Measurements from ENCODE around the gene TNFSF9. TPM values are rescaled to one million over a fixed set of nuclear protein-coding genes. Genes with fewer than 3 reads are reported as not detected.

TNFSF9 gene
- 0.40 and 0.79 TPM in 2 replicates for total RNA-seq

GRCh38 chr19:6530386-6531162 lies at the start of gene TNFSF9:
Gene TNFSF9 (plus strand): TSS chr19:6531026. CDS start chr19:6531037, 11 bp downstream.

GRCh38 chr19:6481541-6482342 lies 49.1 kb upstream of the TNFSF9 start, which contains the start of gene DENND1C:
Gene DENND1C (minus strand): TSS chr19:6481787. CDS start chr19:6481695, 92 bp downstream.

GRCh38 chr19:6501740-6502648 lies 28.8 kb upstream of the TNFSF9 start, which contains the start of gene TUBB4A:
Gene TUBB4A (minus strand): TSS chr19:6502309. CDS start chr19:6502212, 97 bp downstream.

Small RNAs within 50 kb of the gene (small RNA-seq; reads per million reads assigned to genes)
- gene AC010503.2 (not detected), gene RF00019 (not detected)

Other genes starting within 250 kb of the TNFSF9 start
- not detected in 2 replicates for gene ACER1, start 197.4 kb upstream of the TNFSF9 start, total RNA-seq
- gene CLPP, start 169.5 kb upstream of the TNFSF9 start, total RNA-seq: 58.9 and 77.5 TPM in 2 replicates
- gene ALKBH7, start 158.2 kb upstream of the TNFSF9 start, total RNA-seq: 25.6 and 27.5 TPM in 2 replicates
- gene PSPN, start 155.1 kb upstream of the TNFSF9 start, total RNA-seq: 0.93 and 1.1 TPM in 2 replicates
- gene GTF2F1, start 137.9 kb upstream of the TNFSF9 start, total RNA-seq: 40.4 and 45.8 TPM in 2 replicates
- gene KHSRP, start 106.2 kb upstream of the TNFSF9 start, total RNA-seq: 148 and 197 TPM in 2 replicates
- gene SLC25A41, start 97.3 kb upstream of the TNFSF9 start, total RNA-seq: 0.27 TPM in 1 of 2 replicates, not detected in the other
- gene SLC25A23, start 71.2 kb upstream of the TNFSF9 start, total RNA-seq: 31.8 and 32.2 TPM in 2 replicates
- gene CRB3, start 66.8 kb upstream of the TNFSF9 start, total RNA-seq: not detected in 2 replicates
- not detected in 2 replicates for gene DENND1C, start 49.2 kb upstream of the TNFSF9 start, total RNA-seq
- not detected in 2 replicates for gene TUBB4A, start 28.7 kb upstream of the TNFSF9 start, total RNA-seq
- gene CD70, start 60.1 kb downstream of the TNFSF9 start, total RNA-seq: not detected in 2 replicates
- not detected in 2 replicates for gene TNFSF14, start 139.1 kb downstream of the TNFSF9 start, total RNA-seq
- gene C3, start 189.6 kb downstream of the TNFSF9 start, total RNA-seq: 0.14 and 0.27 TPM in 2 replicates
- gene GPR108, start 206.6 kb downstream of the TNFSF9 start, total RNA-seq: 33.0 and 38.7 TPM in 2 replicates
- 51.2 and 53.1 TPM in 2 replicates for gene TRIP10, start 208.7 kb downstream of the TNFSF9 start, total RNA-seq
- gene SH2D3A, start 236.4 kb downstream of the TNFSF9 start, total RNA-seq: 0.07 TPM in 1 of 2 replicates, not detected in the other
- gene VAV1, start 241.7 kb downstream of the TNFSF9 start, total RNA-seq: not detected in 2 replicates

All from thoracic aorta endothelial cell (primary cell).